VCaP (cell line): ENCODE measurements around the gene SPSB1.

Experiments
- H3K27ac ChIP-seq: fragments of 450-650 bp; 2 replicates; pipeline ENCODE4 v1.5.1; 2017
- CTCF ChIP-seq: fragments of 450-650 bp; conservative IDR thresholded peaks from 2 replicates; pipeline ENCODE4 v1.5.1; 2017; ENCODE audit warnings: mild to moderate bottlenecking, moderate library complexity

SPSB1 gene

DNA sequence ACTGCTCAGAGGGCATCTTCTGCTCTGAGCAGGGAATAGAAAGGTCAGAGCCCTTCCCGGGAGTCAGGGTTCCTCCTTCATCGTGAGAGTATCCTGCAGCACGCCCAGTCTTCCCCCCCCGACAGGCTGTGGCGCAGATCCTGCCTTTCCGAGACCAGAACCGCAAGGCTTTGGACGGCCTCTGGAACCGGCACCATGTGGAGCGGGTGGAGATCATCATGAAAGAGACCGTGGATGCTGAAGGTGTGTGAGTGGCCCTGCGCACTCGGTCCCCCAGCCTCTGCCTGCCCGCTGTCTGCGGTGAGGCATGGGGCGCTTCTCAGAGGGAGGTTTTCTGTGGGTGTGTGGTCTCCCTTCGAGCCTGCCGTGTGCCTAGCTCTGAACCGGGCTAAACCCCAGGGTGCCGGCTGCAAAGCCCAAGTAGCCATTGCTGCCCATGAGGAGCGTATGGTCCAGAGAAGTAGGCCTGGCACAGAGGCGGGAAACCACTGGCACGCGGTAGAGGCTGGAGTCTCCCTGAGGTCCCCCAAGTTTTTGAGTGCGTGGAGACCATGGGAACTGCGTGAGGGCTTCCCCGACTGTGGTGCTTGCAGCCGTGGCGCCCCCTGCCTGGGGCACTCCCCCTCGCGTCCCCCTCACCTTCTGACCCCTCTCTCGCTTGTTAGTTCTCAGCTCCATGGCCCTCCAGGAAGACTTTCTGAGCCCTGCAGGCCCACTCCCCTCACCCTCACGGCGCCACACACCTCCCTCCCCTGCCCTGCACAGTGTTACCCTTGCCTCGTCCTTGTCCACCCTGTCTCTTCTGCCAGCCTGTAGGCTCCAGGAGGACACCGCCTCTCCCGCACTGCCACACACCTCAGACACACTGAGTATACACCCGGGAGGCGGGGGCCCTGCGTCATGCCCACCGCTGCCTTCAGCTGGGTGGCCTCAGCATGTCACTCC is 45.6 kb upstream of the SPSB1 start:
- no peak overlapping the region for H3K27ac ChIP-seq
- no peak for TF ChIP-seq CTCF

DNA sequence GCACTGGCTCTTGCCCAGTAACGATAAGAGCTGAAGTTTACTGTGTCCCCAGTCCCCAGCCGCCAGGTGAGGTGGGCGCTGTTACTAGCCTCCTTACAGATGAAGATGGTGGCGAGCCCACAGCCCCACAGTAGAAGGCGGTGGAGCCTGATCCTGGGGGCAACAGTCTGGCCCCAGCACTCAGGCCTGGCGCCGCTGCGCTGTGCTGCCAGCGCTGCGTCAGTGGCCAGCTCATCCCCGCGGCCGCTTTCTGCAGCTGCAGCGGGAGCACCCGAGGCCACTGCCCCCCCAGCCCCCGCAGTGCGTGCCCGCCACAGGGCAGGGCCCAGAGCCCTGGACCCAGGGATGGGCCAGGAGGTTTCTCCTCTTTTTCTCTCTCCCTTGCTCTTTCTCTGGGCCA is 44.8 kb upstream of the SPSB1 start:
- no peak for TF ChIP-seq CTCF
- H3K27ac ChIP-seq, result no peak overlapping the region

DNA sequence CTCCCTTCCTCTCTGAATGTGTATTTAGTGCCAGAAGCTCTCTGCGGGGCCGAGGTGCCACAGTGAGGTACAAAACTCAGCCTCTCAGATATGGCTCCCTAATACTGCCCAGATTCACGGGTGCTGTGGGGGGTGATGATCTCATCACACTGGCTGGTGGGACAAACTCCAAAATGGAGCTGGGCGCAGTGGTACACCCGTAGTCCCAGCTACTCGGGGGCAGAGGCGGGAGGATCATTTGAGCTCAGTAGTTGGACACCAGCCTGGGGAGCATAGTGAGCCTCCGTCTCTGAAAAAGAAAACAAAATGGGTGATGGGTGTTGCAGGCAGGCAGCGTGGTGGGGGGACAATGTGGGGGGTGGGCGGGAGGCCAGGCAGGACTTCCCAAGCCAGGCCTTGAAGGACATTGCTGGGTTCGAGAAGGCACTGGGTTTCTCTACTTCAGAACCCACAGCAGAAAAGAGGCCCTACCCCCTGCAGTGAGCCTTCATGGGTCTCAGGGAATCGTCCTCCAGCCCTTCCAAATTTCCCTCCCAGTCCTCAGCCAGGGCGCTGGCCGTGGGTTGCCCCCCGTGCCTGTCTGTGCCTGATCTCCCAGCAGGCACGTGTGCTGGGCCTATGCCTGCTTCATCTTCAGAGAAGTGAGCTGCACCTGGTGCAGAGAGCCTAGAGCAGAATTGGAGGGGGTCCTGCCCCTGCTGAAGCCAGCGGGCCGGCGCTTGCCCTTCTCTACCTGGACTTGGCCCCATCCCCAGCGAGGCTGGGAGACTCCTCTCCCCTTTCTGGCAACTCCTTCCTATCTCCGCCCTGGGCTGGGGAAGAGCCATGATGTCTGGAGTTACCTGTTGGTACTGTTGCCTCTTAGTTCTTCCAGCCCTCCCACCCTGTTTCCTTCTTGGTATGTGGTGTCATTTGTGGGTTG is 44.1 kb upstream of the SPSB1 start:
- no peak overlapping the region for H3K27ac ChIP-seq
- no peak for TF ChIP-seq CTCF

DNA sequence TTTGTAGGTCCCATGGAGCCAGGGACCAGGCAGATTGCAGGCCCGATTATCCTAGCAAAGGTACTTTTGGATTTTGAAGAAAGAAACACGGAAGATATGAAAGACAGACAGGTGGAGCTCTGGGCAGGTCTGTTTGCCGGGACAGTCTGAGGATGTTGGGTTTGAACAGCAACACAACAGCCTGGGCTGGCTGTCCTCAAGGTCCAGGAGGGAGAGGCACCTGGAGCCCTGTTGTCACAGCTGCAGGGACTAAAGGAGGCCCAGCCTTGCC is 43.5 kb upstream of the SPSB1 start:
- TF ChIP-seq CTCF, result no peak
- H3K27ac ChIP-seq, result no peak overlapping the region

DNA sequence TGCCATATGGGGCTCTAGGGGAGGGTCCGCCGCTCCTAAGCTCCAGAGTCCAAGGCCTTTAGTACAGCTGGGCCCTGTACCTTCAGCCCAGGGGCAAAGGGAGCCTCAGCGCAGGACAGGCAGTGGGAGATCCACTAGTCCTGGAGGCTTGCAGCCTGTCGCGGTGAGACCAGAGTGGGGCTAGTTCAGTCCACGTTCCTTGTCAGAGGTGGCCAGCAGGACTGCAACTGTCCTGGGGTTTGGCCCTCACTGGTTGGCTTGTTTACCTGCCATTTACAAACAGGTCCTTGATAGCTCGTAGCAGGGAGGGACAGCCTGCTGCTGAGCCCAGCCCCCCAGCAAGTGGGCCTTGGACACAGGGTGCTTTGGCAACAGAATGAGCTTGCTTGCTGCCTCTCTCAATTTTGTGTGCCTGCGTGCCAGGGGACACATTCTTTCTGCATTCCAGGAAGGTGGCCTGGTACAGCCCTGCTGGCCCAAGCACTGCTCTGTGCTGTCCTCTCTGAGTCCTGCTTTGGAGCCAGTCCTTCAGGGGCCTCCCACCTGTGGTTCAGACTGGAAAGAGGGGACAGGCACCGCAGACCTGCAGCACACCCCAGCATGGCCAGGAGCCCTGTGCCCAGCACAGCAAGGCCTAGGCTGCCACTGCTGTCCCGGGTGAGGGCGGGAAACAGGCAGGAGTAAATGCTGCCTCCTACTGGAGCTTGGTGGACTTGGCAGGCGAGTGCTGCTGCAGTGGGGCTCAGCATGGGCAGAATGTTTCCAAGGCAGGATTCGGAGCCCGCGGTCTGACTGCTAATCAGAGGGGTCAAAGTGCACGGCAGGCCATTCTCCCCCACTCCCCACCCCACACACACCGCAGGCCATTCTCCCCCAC is 42.9 kb upstream of the SPSB1 start:
- no peak overlapping the region for H3K27ac ChIP-seq
- peak; percentile 36 for TF ChIP-seq CTCF

GRCh38 chr1:9250411-9251381 is 42.0 kb upstream of the SPSB1 start:
- no peak for TF ChIP-seq CTCF
- no peak overlapping the region for H3K27ac ChIP-seq
